Suppressor macrophage treated with lipopolysaccharide for 4 hours (primary cell): ENCODE results near the gene SLC4A7.
A peak's percentile ranks its signal among the peaks of the same experiment; 100 is the strongest.
"Not testable (repeated sequence)": the region's sequence is repeated elsewhere in the genome, so short reads cannot be mapped to it uniquely, and the experiment has no call there.

Experiments
- DNase-seq: peaks from one replicate; pipeline ENCODE4 v3.0.0-alpha.2; 2020

The SLC4A7 gene

GRCh38 chr3:27426926-27427325, 57.3 kb downstream of the SLC4A7 start:
- no peak for DNase-seq

GRCh38 chr3:27425896-27426565, 58.2 kb downstream of the SLC4A7 start:
- DNase-seq: no peak

- DNase-seq: not testable (repeated sequence)
These were observed 59.2 kb downstream of the SLC4A7 start for GRCh38 chr3:27424812-27425521.

DNA sequence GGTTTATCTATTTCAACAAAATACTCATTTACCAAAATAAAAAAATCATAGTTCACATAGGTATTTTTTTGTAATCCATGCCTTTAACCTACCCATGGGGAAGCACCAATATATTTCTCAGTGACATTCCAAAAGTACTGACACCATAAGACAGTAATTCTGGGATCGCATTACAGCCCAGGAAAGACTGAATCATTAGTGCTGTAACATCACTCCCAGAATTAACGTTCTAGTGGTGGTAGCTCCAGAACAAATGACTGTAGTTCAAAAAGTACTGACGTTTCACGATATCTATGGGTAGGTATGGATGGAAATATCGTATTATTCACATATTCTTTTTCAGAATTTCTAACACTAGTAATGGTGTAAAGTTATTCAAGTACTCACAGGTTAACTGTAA, 60.7 kb downstream of the SLC4A7 start:
- DNase-seq: no peak

- DNase-seq: no peak
These were observed 61.6 kb downstream of the SLC4A7 start for GRCh38 chr3:27422617-27423016.

GRCh38 chr3:27415202-27415601, 69.0 kb downstream of the SLC4A7 start:
- DNase-seq: no peak

DNA sequence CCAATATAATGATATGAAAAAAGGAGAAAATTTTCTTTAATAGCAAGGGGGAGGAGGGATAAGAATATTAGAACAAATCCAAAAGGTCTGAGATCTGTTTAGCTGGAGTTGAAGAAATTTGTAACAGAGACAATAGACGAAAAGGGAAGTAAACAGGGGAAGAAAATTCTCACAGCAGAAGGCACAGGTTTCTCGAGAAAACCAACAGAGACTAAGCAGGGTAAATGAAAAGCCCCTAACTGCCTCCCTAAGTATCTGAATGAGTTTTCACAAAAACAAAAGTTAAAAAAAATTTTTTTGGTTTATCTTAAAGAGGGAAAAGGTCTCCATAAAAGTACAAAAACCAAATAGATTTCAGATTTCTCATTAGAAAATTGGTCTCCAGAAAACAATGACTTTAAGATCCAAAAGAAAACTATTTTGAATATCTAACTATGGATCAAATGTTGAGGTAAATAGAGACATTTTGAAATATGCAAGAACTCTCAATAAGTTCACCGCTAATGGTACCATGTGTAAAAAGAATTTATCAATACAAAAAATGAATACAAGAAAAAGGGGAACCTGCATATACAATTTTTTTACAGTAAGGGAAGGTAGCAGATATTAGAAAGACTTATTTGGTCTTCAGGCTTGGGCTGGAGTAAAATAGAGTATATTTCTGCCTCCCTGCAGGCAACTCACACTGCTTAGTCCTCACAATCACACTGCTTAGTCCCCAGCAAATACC, 91.1 kb downstream of the SLC4A7 start:
- DNase-seq: peak; percentile 2

GRCh38 chr3:27392414-27392813, 91.8 kb downstream of the SLC4A7 start:
- DNase-seq: not testable (repeated sequence)

GRCh38 chr3:27391796-27392195, 92.4 kb downstream of the SLC4A7 start:
- no peak for DNase-seq

DNA sequence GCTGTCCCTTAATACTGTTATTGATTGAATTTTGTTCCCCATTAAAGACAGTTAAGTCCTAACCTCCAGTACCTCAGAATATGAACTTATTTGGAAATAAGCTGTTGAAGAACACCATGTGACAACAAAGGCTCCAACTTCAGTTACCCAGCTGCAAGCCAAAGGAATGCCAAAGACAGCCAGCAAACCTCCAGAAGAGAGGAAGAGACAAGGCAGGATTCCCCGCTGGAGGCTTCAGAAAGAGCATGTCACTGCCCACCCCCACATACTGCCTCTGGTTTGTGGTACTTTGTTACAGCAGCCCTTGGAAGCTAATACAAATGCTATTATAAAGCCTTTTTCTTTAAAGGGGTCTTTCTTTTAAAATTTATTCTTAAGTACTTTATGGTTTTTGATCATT, 96.6 kb downstream of the SLC4A7 start:
- DNase-seq: no peak

DNA sequence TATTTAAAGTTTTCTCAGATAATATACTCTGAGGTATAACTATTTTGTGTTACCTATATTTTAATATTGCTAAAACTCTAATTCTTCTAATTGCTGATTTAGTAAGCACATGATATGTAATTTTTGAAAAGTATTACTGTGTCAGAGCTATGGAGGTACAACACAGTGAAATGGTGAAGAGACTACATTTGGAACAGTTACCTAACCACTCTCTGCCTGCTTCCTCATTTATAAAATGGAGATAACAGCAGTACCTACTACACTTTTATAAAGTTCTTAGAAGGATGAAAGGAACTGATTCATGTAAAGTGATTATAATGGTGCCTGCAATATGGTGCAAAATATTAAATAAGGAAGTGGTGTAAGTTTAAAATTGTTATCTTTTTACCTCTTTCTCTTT, 98.7 kb downstream of the SLC4A7 start:
- DNase-seq: no peak

DNA sequence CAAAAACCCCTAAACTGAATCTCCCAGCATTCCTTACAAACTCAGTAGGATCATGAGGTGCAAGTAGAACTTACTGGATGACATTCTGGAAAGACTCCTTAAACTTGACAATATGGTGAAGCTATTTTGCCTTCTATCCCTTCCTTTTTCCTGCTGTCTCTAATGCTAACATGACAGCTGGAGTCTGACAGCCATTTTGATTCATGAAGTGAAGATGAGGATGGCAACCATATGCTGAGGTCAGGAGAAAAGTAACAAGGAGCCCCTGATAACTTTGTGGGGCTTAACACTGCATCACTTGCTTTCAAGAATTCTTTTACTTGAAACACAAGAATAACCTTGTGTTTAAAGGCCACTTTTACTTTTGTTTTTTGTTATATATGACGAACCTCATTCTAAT, 100.0 kb downstream of the SLC4A7 start:
- DNase-seq: no peak

GRCh38 chr3:27380433-27381357, 103.5 kb downstream of the SLC4A7 start:
- DNase-seq: no peak

- no peak for DNase-seq
These were observed 105.9 kb downstream of the SLC4A7 start for GRCh38 chr3:27378331-27378730.

DNA sequence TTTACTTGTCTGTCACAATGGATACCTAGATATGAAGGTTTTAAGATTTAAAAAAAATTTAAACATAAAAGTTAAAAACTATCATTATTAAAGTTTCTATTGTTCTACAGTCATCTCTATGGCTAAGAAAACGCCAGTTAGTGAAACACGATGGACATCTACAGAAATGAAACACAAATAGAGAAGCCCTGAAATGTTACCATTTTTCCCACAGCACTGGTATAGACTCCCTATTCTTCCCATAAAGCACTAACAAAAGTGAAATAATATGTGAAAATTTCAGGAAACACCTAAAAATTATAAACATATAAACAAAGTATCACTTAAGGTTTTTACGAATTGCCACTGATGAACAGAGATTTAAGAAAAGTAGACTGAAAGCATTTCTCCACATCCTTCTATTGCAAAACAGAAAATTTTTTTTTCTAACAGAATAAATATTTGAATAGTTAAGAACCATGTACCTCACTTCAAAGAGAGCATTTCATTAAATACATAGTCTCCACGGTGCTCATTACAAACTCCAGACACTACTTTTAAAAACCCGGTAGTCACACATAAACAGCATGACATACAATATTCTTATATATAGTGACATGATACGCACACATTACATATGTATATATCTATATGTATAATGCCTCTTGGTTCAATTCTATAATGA, 107.9 kb downstream of the SLC4A7 start:
- DNase-seq: no peak

GRCh38 chr3:27368831-27369607, 115.2 kb downstream of the SLC4A7 start, which contains the start of gene NEK10:
NEK10 (minus strand) TSS chr3:27369383; CDS start chr3:27352882, 16,501 bp downstream.
- peak; percentile 83 for DNase-seq

DNA sequence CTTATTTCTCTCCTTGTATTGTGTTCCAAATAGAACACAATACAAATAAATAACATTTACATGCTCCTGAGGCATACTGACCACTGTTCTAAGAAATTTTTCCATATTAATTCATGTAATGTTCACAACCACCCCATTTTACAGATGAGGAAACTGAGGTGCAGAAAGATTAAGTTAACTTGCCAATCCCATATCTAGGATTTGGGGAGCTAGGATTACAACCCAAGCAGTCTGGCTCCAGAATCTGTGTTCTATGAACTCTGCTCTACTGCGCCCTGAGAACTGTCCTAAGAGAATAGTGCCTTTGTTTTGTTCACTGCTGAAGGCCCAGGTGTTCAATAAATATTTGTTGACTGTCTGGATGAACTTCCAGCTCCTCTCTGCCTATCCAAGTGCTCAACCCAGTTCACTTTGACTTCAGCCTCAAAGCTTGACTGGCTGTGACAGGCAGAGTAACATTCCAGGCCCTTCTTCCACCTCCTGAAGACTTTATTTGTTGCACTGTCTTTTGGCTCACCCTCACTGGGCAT, 118.1 kb downstream of the SLC4A7 start:
- DNase-seq: no peak

- DNase-seq: peak; percentile 49
These were observed 123.8 kb downstream of the SLC4A7 start for GRCh38 chr3:27360113-27361078.

- DNase-seq: no peak
These were observed 125.8 kb downstream of the SLC4A7 start for GRCh38 chr3:27358372-27358771.
